HL-60/S4 (cell line): ENCODE data around the gene TPK1.
"Not testable (repeated sequence)": the region's sequence is repeated elsewhere in the genome, so short reads cannot be mapped to it uniquely, and the experiment has no call there.

ENCODE experiments used
- in situ Hi-C: fragments of 300-500 bp; cut with MboI; formaldehyde crosslinking; loops from 2 replicates; pipeline ENCODE4 v1.14.3; 2022; ENCODE audit warnings: low sequenced_read_pairs

TPK1 gene

GRCh38 chr7:144824360-144824759 lies 11.5 kb downstream of the TPK1 start:
- in situ Hi-C loops, result no loop called here

GRCh38 chr7:144822223-144822622 lies 13.6 kb downstream of the TPK1 start:
- in situ Hi-C loops, result no loop called here

- in situ Hi-C loops, result no loop called here
Observed at GRCh38 chr7:144821067-144821466, 14.8 kb downstream of the TPK1 start.

GRCh38 chr7:144820552-144820951 lies 15.3 kb downstream of the TPK1 start:
- in situ Hi-C loops, result no loop called here

- in situ Hi-C loops, result no loop called here
Observed at GRCh38 chr7:144819566-144819965, 16.3 kb downstream of the TPK1 start.

GRCh38 chr7:144818511-144818910 lies 17.3 kb downstream of the TPK1 start:
- in situ Hi-C loops, result no loop called here

- in situ Hi-C loops, result no loop called here
Observed at GRCh38 chr7:144817001-144817400, 18.9 kb downstream of the TPK1 start.

- in situ Hi-C loops, result no loop called here
Observed at GRCh38 chr7:144814299-144814698, 21.6 kb downstream of the TPK1 start.

- in situ Hi-C loops, result no loop called here
Observed at GRCh38 chr7:144812379-144813283, 23.2 kb downstream of the TPK1 start.

- in situ Hi-C loops, result no loop called here
Observed at GRCh38 chr7:144805627-144806239, 30.1 kb downstream of the TPK1 start.

- in situ Hi-C loops, result not testable (repeated sequence)
Observed at GRCh38 chr7:144800678-144801436, 35.0 kb downstream of the TPK1 start.

GRCh38 chr7:144796919-144797318 lies 38.9 kb downstream of the TPK1 start:
- in situ Hi-C loops, result no loop called here

GRCh38 chr7:144792050-144792449 lies 43.8 kb downstream of the TPK1 start:
- in situ Hi-C loops, result no loop called here

- in situ Hi-C loops, result no loop called here
Observed at GRCh38 chr7:144791488-144791887, 44.4 kb downstream of the TPK1 start.

- in situ Hi-C loops, result no loop called here
Observed at GRCh38 chr7:144787127-144787526, 48.7 kb downstream of the TPK1 start.

GRCh38 chr7:144786522-144786921 lies 49.3 kb downstream of the TPK1 start:
- in situ Hi-C loops, result no loop called here

- in situ Hi-C loops, result no loop called here
Observed at GRCh38 chr7:144786079-144786478, 49.8 kb downstream of the TPK1 start.

- in situ Hi-C loops, result no loop called here
Observed at GRCh38 chr7:144785521-144785920, 50.3 kb downstream of the TPK1 start.

- in situ Hi-C loops, result no loop called here
Observed at GRCh38 chr7:144784943-144785342, 50.9 kb downstream of the TPK1 start.

- in situ Hi-C loops, result no loop called here
Observed at GRCh38 chr7:144784441-144784840, 51.4 kb downstream of the TPK1 start.

GRCh38 chr7:144782883-144783282 lies 53.0 kb downstream of the TPK1 start:
- in situ Hi-C loops, result no loop called here
